Central memory CD8-positive, alpha-beta T cell (primary cell): ENCODE data around the gene MRPS25.

ENCODE experiments used
- ATAC-seq: fragments of 150-1000 bp; cut with Tn5 transposase; replicated peaks from 2 replicates; pipeline ENCODE4 v1.10.0; 2022; ENCODE audit warnings: mild to moderate bottlenecking, moderate FRiP score, moderate number of reproducible peaks; ENCODE audit not compliant: poor library complexity, severe bottlenecking; ENCODE audit errors: extremely low read depth
- DNase-seq, 2 donors: peaks; one replicate each; pipeline ENCODE4 v3.0.0; 2021; ENCODE audit warnings: low spot score in 2 of 2
- H3K27ac Mint-ChIP-seq: one replicate; pipeline ENCODE4 v1.8.0; 2022; ENCODE audit warnings: low read depth, mild to moderate bottlenecking, moderate library complexity, mixed read lengths
- H3K27me3 Mint-ChIP-seq: one replicate; pipeline ENCODE4 v1.8.0; 2022; ENCODE audit warnings: mixed read lengths
- H3K36me3 Mint-ChIP-seq: one replicate; pipeline ENCODE4 v1.8.0; 2022; ENCODE audit warnings: mild to moderate bottlenecking, moderate library complexity, mixed read lengths; ENCODE audit not compliant: insufficient read depth
- H3K4me1 Mint-ChIP-seq: one replicate; pipeline ENCODE4 v1.8.0; 2022; ENCODE audit warnings: mixed read lengths
- H3K4me3 Mint-ChIP-seq: one replicate; pipeline ENCODE4 v1.8.0; 2022; ENCODE audit warnings: mild to moderate bottlenecking, moderate library complexity, mixed read lengths
- H3K9me3 Mint-ChIP-seq: one replicate; pipeline ENCODE4 v1.8.0; 2022; ENCODE audit warnings: mixed read lengths

The MRPS25 gene

GRCh38 chr3:15052335-15053242 is 12.5 kb downstream of the MRPS25 start:
- no peak overlapping the region for H3K27ac Mint-ChIP-seq
- peaks cover 11% of the 10 kb centered on the region for H3K36me3 Mint-ChIP-seq
- H3K9me3 Mint-ChIP-seq = no peaks in the 10 kb centered on the region
- no peak for DNase-seq
- no peaks in the 10 kb centered on the region for H3K27me3 Mint-ChIP-seq
- no peak overlapping the region for H3K4me3 Mint-ChIP-seq
- peaks cover 31% of the 10 kb centered on the region for H3K4me1 Mint-ChIP-seq
- no peak for ATAC-seq

GRCh38 chr3:15051531-15051930 is 13.6 kb downstream of the MRPS25 start:
- DNase-seq = peak in 1 of 2 donors; percentile 22
- Mint-ChIP-seq H3K27me3 (no peaks in the 10 kb centered on the region), H3K27ac (no peak overlapping the region), H3K9me3 (no peaks in the 10 kb centered on the region), H3K4me3 (no peak overlapping the region), H3K36me3 (peaks cover 17% of the 10 kb centered on the region), H3K4me1 (peaks cover 25% of the 10 kb centered on the region)
- ATAC-seq = peak; percentile 52

- H3K27me3 Mint-ChIP-seq = no peaks in the 10 kb centered on the region
- ATAC-seq (no peak), DNase-seq (no peak)
- peaks cover 32% of the 10 kb centered on the region for H3K4me1 Mint-ChIP-seq
- no peak overlapping the region for H3K4me3 Mint-ChIP-seq
- no peaks in the 10 kb centered on the region for H3K9me3 Mint-ChIP-seq
- H3K27ac Mint-ChIP-seq = peak overlapping the region; percentile 29
- peaks cover 23% of the 10 kb centered on the region for H3K36me3 Mint-ChIP-seq
Measured at GRCh38 chr3:15050405-15051092, 14.6 kb downstream of the MRPS25 start.

- H3K36me3 Mint-ChIP-seq = peaks cover 24% of the 10 kb centered on the region
- peaks cover 22% of the 10 kb centered on the region for H3K4me1 Mint-ChIP-seq
- DNase-seq (no peak), ATAC-seq (no peak)
- H3K4me3 Mint-ChIP-seq = no peak overlapping the region
- H3K9me3 Mint-ChIP-seq = no peaks in the 10 kb centered on the region
- H3K27ac Mint-ChIP-seq = no peak overlapping the region
- H3K27me3 Mint-ChIP-seq = no peaks in the 10 kb centered on the region
Measured at GRCh38 chr3:15049584-15049983, 15.5 kb downstream of the MRPS25 start.

GRCh38 chr3:15045667-15046066 is 19.4 kb downstream of the MRPS25 start:
- ATAC-seq (no peak), DNase-seq (no peak)
- H3K27ac Mint-ChIP-seq = no peak overlapping the region
- no peak overlapping the region for H3K4me3 Mint-ChIP-seq
- H3K9me3 Mint-ChIP-seq = no peaks in the 10 kb centered on the region
- peaks cover 34% of the 10 kb centered on the region for H3K36me3 Mint-ChIP-seq
- peaks cover 7% of the 10 kb centered on the region for H3K4me1 Mint-ChIP-seq
- H3K27me3 Mint-ChIP-seq = no peaks in the 10 kb centered on the region

GRCh38 chr3:15044326-15044725 is 20.8 kb downstream of the MRPS25 start:
- H3K4me3 Mint-ChIP-seq = no peak overlapping the region
- peaks cover 46% of the 10 kb centered on the region for H3K36me3 Mint-ChIP-seq
- H3K27me3 Mint-ChIP-seq = no peaks in the 10 kb centered on the region
- H3K9me3 Mint-ChIP-seq = no peaks in the 10 kb centered on the region
- peaks cover 7% of the 10 kb centered on the region for H3K4me1 Mint-ChIP-seq
- no peak for ATAC-seq
- DNase-seq = no peak
- peak overlapping the region; percentile 16 for H3K27ac Mint-ChIP-seq

GRCh38 chr3:15043408-15044171 is 21.5 kb downstream of the MRPS25 start:
- Mint-ChIP-seq H3K36me3 (peaks cover 47% of the 10 kb centered on the region), H3K4me1 (peaks cover 7% of the 10 kb centered on the region), H3K4me3 (no peak overlapping the region), H3K9me3 (no peaks in the 10 kb centered on the region), H3K27ac (peak overlapping the region; percentile 16), H3K27me3 (no peaks in the 10 kb centered on the region)
- DNase-seq = no peak
- no peak for ATAC-seq

- no peak overlapping the region for H3K27ac Mint-ChIP-seq
- no peaks in the 10 kb centered on the region for H3K27me3 Mint-ChIP-seq
- H3K4me1 Mint-ChIP-seq = peaks cover 7% of the 10 kb centered on the region
Measured at GRCh38 chr3:15042936-15043335, 22.2 kb downstream of the MRPS25 start.

GRCh38 chr3:15041950-15042349 is 23.2 kb downstream of the MRPS25 start:
- Mint-ChIP-seq H3K4me3 (no peak overlapping the region), H3K4me1 (peaks cover 7% of the 10 kb centered on the region), H3K9me3 (no peaks in the 10 kb centered on the region), H3K27ac (no peak overlapping the region), H3K27me3 (no peaks in the 10 kb centered on the region), H3K36me3 (peaks cover 56% of the 10 kb centered on the region)
- DNase-seq (no peak), ATAC-seq (no peak)

More at GRCh38 chr3:15042936-15043335, 22.2 kb downstream of the MRPS25 start:
- no peak overlapping the region for H3K4me3 Mint-ChIP-seq
- ATAC-seq = no peak
- peaks cover 50% of the 10 kb centered on the region for H3K36me3 Mint-ChIP-seq
- no peaks in the 10 kb centered on the region for H3K9me3 Mint-ChIP-seq
- DNase-seq = no peak

GRCh38 chr3:15040844-15041243 is 24.3 kb downstream of the MRPS25 start:
- DNase-seq (no peak), ATAC-seq (no peak)
- H3K27ac Mint-ChIP-seq = no peak overlapping the region
- no peaks in the 10 kb centered on the region for H3K27me3 Mint-ChIP-seq
- no peaks in the 10 kb centered on the region for H3K9me3 Mint-ChIP-seq
- H3K36me3 Mint-ChIP-seq = peaks cover 54% of the 10 kb centered on the region
- H3K4me3 Mint-ChIP-seq = no peak overlapping the region
- peaks cover 3% of the 10 kb centered on the region for H3K4me1 Mint-ChIP-seq

- no peaks in the 10 kb centered on the region for H3K9me3 Mint-ChIP-seq
- no peak for DNase-seq
- no peaks in the 10 kb centered on the region for H3K4me1 Mint-ChIP-seq
- H3K27ac Mint-ChIP-seq = no peak overlapping the region
- H3K4me3 Mint-ChIP-seq = no peak overlapping the region
- no peaks in the 10 kb centered on the region for H3K27me3 Mint-ChIP-seq
- H3K36me3 Mint-ChIP-seq = peaks cover 67% of the 10 kb centered on the region
- no peak for ATAC-seq
Measured at GRCh38 chr3:15038306-15038705, 26.8 kb downstream of the MRPS25 start.

- DNase-seq (no peak), ATAC-seq (no peak)
- H3K4me1 Mint-ChIP-seq = no peaks in the 10 kb centered on the region
- peaks cover 65% of the 10 kb centered on the region for H3K36me3 Mint-ChIP-seq
- no peak overlapping the region for H3K4me3 Mint-ChIP-seq
- H3K27ac Mint-ChIP-seq = peak overlapping the region; percentile 63
- no peaks in the 10 kb centered on the region for H3K9me3 Mint-ChIP-seq
- H3K27me3 Mint-ChIP-seq = no peaks in the 10 kb centered on the region
Measured at GRCh38 chr3:15033103-15033502, 32.0 kb downstream of the MRPS25 start.
